ENCODE results near the gene BTBD16.

The BTBD16 gene

GRCh38 chr10:122296363-122297120 lies 25.4 kb downstream of the BTBD16 start:
- DNase-seq, result no peak

DNA sequence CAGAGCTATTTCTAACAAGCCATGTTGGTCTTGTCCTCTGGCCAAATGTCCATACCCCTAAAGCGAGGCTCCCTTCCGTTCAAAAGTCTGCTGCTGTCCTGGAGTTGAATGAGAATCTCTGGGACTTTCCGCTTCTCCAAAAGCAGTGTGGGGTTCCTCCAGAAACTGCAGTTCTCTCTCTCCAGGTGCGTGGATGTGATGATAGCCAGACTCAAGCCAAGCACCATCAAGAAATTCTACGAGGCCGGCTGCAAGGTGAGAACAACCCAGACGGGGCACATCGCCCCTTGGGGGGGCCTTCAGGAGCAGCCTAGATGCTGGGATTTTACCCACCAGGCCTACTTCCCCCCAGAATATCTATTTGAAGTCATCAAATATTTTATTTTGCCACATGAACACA lies 26.5 kb downstream of the BTBD16 start:
- no peak for DNase-seq

DNA sequence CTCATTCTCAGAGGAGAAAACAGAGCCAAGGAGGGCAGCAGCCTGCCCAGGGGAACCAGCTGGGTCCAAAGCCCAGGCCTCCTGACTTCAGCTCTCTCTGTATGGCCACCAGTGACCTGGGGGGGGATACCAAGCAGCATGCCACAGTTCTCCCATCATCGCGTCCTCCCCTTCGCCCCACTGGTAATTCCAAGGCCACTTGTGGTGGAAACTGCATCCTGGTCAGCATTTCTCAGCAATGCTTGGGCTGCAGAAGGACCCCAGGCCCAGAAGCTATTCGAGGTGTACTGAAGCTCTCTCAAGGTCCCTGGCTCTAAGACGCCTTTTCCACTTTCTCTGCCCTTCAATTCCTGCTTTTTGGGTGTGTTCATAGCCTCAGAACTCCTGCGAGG lies 27.1 kb downstream of the BTBD16 start:
- DNase-seq, result no peak

- peak; percentile 59 for DNase-seq
Observed at GRCh38 chr10:122298598-122299301, 27.7 kb downstream of the BTBD16 start.

DNA sequence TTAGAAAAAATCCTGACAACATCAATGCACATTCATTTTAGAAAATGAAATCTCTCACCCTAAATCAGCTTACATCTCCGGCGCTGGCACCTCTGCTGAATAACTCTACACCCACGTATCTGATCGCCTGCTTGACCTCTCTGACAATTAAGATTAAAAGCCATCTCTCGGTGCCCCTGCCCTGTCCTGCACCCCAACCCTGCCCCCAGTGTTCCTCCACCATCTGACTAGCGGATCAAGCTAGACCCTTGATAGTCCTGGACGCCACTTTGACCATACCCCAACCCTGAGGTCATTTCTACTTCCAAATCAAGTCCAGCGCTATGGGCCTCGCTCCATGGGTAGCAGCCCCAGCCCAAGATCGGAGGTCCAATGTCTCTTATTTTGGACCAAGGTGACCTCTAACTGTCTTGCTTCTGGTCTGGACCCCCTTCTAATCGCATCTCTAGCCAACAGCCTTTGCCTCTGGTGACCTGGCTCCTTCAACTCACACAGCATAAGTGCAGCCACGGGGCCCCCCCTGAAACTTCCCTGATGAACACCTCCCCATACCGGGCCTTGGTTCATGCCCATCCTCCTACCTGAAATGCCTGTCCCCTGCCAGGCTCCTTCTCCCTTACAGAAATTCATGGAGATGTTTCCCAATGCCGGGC lies 28.5 kb downstream of the BTBD16 start:
- DNase-seq, result no peak

DNA sequence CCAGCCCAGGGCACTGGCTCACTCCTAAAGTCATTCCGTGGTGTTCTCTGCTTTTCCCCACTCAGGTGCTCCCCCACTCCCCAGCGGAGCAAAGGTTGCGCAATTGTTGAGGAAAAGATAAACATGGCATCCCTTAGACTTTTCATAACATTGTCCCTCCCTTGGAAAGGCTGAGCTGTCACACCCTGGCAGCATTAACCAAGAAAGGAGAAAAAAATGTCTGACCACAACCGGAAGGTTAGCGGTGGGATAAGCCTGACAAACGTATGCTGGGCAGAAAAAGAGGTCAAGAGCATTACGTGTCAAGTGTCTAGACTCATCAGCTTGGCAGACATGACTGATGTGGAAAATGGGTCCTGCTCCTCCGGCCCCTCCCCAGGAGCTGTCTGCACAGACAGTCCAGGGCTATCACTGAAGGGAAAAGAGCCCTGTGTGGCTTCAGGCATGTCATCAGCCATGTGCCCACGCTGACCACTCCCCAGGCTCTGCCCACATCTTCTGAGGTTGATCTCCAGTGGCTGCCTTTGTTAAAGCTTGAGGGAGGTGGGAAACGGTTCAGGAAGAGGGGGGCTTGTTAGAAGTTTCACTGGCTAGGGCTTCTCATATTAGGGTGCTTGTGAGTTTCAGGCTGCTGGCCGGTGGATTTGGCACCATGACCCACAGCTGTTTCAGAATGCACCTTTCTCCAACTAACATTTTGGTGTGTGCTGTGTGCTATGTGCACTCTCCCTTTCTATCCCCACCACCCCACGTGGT lies 30.1 kb downstream of the BTBD16 start:
- DNase-seq, result no peak

DNA sequence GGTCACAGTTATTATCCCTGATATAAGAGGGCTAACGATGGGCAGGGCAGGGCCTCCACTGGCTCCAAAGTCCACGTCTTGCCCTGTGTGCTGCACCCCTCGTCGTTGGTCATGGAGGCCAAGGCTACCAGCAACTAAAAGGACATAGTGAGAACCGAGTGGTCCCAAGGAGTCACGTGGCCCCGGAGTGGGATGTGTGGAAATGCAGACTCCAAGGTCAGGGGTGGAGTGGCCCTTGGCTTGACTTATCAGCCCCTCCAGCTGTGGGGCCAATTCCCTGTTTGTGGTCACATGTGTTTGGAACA lies 30.7 kb downstream of the BTBD16 start:
- DNase-seq, result no peak

- no peak for DNase-seq
Observed at GRCh38 chr10:122302315-122302714, 31.2 kb downstream of the BTBD16 start.

DNA sequence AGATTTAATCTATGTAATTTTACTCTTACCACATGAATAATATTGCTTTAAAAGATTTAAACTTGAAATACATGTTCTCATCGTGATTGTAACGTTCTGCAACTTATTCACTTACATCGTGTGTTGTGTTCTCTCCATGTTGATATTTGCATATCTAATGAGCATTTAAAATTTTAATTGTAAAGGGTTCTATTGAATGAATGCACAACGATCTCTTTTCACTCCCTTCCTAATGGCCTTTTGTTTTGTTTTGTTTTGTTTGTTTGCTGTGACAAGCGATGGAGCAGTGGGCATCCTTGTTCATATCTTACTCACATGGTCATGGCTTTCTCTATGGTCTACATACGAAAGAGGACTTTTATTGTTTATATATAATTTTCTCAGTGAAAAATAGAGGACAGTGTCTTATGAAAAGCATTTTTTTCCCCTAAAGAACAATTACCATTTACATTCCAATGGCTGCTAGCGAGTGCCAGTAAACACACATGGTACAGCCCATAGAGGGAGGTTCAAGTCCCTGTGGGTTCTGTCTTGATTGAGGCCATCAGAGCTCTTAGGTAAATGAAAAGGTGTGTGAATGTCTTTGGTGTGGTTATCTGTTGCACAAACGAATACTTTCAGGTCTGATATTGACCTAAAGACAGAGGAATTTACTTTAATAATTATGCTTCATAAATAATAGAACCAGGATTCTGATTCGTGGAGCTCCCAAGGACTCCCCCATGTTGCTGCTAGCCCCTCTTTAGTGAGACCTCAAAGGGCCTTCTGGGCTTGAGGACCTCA lies 32.4 kb downstream of the BTBD16 start:
- no peak for DNase-seq

GRCh38 chr10:122304054-122304579 lies 33.0 kb downstream of the BTBD16 start:
- DNase-seq, result no peak

DNA sequence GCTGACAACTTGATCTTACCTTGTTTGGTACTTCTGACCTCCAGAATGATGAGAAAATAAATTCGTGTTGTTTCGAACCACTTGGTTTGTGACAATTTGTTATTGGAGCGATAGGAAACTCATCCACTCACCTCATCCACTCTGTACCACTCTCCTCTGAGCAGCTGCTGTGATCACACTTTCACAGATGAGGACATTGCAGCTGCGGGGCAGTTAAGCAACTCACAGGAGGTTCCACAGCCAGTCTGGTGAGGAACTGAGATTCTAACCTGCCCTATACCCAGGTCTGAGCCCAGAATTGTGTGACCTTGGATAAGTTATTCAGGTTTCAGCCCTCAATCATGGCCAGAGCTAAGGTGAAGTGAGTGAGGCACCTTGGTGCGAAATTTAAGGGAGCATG lies 35.2 kb downstream of the BTBD16 start:
- DNase-seq, result no peak

- DNase-seq, result no peak
Observed at GRCh38 chr10:122306744-122307143, 35.6 kb downstream of the BTBD16 start.

GRCh38 chr10:122307669-122308416 lies 36.7 kb downstream of the BTBD16 start:
- DNase-seq, result no peak

DNA sequence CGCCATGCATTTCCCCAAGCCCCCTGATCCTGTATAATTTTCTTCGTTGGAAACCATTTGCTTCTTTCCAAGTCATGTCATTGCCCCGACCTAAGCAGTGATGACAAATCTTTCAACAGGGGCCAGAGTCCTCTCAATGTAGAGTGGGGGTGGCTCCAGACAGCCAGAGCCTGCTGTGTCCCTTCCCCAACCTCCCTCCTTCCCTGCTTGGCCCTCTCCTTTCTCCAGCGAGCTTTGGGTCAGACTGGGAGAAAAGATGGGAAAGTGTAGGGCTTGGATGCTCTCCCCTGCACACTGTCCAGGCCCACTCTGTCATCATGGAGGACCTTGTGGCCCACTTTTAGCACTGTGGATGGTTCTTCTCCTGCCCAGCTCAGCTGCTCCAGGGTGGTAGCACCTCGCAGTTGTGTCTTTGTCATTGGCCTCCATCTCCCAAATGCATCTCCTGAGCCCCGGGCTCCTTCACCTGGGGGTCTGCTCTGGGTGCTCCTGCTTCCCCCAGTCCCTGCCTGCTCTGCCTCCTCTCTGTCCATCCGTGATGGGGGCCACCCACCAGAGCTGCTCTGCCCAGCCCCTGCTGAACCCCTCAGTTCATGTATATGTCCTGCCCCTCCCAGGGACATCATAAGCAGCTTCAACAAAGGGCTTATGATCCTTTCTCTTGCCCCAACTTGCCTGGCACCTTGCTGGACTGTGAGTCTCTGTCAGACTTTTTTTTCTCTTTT lies 37.5 kb downstream of the BTBD16 start:
- no peak for DNase-seq

DNA sequence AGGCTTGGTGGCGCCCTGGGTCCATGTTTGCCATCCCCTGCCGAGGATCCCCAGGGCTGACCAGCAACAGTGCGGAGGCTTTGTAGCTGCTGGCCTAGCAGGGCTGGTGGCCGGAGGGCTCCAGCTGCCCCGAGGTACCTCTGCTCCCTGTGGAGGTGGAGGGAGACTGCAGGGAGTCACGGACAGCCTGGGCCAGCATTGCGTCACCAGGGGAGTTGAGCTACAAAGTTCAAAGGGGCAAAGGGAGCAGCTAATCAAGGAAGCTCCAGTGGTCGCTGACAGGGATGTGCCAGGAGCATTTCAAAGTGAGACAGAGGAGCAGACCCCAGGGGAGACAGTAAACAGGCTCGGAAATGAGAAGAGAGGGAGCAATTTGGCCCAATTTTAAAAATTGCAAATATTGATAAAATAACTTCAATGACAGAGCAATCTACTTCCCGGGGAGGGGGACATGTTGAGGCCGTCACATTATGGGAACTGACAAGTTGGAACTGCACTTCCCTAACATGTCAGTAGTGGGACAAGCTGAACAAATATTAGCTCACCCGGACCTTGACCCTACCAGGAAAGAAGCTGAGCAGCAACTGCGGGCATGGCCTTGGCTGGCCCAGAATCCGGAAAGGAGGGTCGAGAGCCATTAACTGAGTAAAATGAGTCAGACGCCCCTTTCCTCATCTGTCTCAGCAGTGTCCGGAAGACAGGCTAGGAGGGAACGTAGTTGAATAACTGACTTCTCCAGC lies 39.4 kb downstream of the BTBD16 start:
- DNase-seq, result no peak

GRCh38 chr10:122311051-122311410 lies 39.9 kb downstream of the BTBD16 start:
- DNase-seq, result no peak

- no peak for DNase-seq
Observed at GRCh38 chr10:122311716-122312115, 40.6 kb downstream of the BTBD16 start.

DNA sequence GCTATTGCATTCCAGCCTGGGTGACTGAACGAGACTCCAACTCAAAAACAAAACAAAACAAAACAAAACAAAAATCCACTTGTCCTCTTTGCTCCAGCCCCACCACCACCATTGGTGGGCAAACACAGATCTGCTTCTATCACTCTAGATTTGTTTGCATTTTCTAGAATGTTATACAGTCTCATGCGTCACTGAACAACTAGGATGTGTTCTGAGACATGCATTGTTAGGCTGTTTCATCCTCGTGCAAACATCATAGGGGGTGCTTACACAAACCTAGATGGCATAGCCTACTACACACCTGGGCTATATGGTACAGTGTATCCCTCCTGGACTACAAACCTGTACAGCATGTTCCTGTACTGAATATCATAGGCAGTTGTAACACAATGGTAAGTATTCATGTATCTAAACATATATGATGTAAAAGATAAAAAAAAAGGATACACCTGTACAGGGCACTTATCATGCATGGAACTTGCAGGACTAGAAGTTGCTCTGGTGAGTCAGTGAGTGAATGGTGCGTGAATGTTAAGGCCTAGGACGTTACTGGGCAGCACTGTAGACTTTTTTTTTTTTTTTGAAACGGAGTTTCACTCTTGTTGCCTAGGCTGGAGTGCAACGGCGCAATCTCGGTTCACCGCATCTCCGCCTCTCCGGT lies 45.3 kb downstream of the BTBD16 start:
- no peak for DNase-seq

- DNase-seq, result no peak
Observed at GRCh38 chr10:122321960-122322359, 50.9 kb downstream of the BTBD16 start.

- DNase-seq, result no peak
Observed at GRCh38 chr10:122323189-122323588, 52.1 kb downstream of the BTBD16 start.
